ENCODE results near the gene PROX1.

DNA sequence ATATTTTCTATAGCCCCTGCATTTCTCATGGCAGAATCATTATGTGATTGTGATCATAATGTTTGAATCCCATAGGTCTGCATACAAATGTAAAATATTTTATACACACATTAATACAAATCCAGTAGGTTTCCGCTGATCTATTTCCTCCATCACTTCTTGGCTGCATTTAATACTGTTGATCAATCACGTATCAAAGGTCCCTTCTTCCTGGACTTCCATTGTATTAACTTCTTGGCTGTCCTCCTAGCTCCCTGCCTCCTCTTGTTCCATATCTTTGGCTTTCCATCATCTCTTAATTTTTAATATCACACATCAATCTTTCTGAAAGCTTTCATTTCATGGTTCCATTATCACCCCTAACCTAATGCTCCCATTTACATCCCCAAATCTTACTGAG is 97.6 kb downstream of the PROX1 start:
- TF ChIP-seq, protein P1, sequence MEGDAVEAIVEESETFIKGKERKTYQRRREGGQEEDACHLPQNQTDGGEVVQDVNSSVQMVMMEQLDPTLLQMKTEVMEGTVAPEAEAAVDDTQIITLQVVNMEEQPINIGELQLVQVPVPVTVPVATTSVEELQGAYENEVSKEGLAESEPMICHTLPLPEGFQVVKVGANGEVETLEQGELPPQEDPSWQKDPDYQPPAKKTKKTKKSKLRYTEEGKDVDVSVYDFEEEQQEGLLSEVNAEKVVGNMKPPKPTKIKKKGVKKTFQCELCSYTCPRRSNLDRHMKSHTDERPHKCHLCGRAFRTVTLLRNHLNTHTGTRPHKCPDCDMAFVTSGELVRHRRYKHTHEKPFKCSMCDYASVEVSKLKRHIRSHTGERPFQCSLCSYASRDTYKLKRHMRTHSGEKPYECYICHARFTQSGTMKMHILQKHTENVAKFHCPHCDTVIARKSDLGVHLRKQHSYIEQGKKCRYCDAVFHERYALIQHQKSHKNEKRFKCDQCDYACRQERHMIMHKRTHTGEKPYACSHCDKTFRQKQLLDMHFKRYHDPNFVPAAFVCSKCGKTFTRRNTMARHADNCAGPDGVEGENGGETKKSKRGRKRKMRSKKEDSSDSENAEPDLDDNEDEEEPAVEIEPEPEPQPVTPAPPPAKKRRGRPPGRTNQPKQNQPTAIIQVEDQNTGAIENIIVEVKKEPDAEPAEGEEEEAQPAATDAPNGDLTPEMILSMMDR (IDR thresholded peaks at IDR 0.05; ENCODE audit: borderline replicate concordance, extremely low read depth, low read length, poor library complexity, severe bottlenecking), result no peak
- no peak for TF ChIP-seq EZH2 (IDR thresholded peaks at IDR 0.05; ENCODE audit: borderline replicate concordance, low read depth, low read length, severe bottlenecking)

Measured in DND-41 (cell line).